Activated CD4-positive, alpha-beta T cell treated with anti-CD3 and anti-CD28 coated beads, Interleukin-2, amount 10 ng/mL, durations not matched to agents 7 days and 5 days (primary cell): Measurements from ENCODE around the gene CFAP299. TPM values are rescaled to one million over a fixed set of nuclear protein-coding genes. Genes with fewer than 3 reads are reported as not detected.
"Not testable (repeated sequence)": the region's sequence is repeated elsewhere in the genome, so short reads cannot be mapped to it uniquely, and the experiment has no call there.

Source experiments
- CTCF ChIA-PET: fragments of 350-600 bp; sonication (Branson Sonifier 250); formaldehyde crosslinking; loops from one replicate; lab custom pipeline; 2021; ENCODE audit warnings: antibody characterized with exemption; lab: Charles Lee
- POLR2A ChIA-PET: fragments of 350-600 bp; sonication (Branson Sonifier 250); formaldehyde crosslinking; loops from one replicate; lab custom pipeline; 2021; ENCODE audit warnings: antibody characterized with exemption; lab: Charles Lee
- DNase-seq: peaks from one replicate; pipeline ENCODE4 v3.0.0-alpha.2; 2020
- H3K27ac Mint-ChIP-seq: one replicate; pipeline ENCODE4 v1.8.0; 2021; ENCODE audit warnings: mild to moderate bottlenecking, moderate library complexity, mixed read lengths
- H3K27me3 Mint-ChIP-seq: one replicate; pipeline ENCODE4 v1.8.0; 2021; ENCODE audit warnings: mixed read lengths
- H3K36me3 Mint-ChIP-seq: one replicate; pipeline ENCODE4 v1.8.0; 2021; ENCODE audit warnings: low read depth, mixed read lengths
- H3K4me1 Mint-ChIP-seq: one replicate; pipeline ENCODE4 v1.8.0; 2021; ENCODE audit warnings: mixed read lengths
- H3K4me3 Mint-ChIP-seq: one replicate; pipeline ENCODE4 v1.8.0; 2021; ENCODE audit warnings: mild to moderate bottlenecking, moderate library complexity, mixed read lengths
- H3K9me3 Mint-ChIP-seq: one replicate; pipeline ENCODE4 v1.8.0; 2021; ENCODE audit warnings: mixed read lengths
- total RNA-seq, 2 experiments: library from RNA; stranded (reverse); gene quantifications; one replicate each; pipeline ENCODE4 v1.2.3, GENCODE V29; 2021

The CFAP299 gene
- total RNA-seq, 2 experiments from 2014 or later: not detected

GRCh38 chr4:80420638-80421037 lies 85.1 kb downstream of the CFAP299 start:
- H3K27me3 Mint-ChIP-seq: no peaks in the 10 kb centered on the region
- ChIA-PET CTCF (no interaction called here), POLR2A (no interaction called here)
- peaks cover 17% of the 10 kb centered on the region for H3K9me3 Mint-ChIP-seq
- H3K36me3 Mint-ChIP-seq: peaks cover 5% of the 10 kb centered on the region
- peaks cover 16% of the 10 kb centered on the region for H3K4me1 Mint-ChIP-seq
- H3K27ac Mint-ChIP-seq: no peak overlapping the region
- DNase-seq: no peak
- H3K4me3 Mint-ChIP-seq: no peak overlapping the region

GRCh38 chr4:80422727-80423404 lies 87.3 kb downstream of the CFAP299 start:
- H3K4me1 Mint-ChIP-seq: peaks cover 16% of the 10 kb centered on the region
- H3K9me3 Mint-ChIP-seq: peaks cover 11% of the 10 kb centered on the region
- CTCF ChIA-PET: no interaction called here
- H3K4me3 Mint-ChIP-seq: no peak overlapping the region
- POLR2A ChIA-PET: no interaction called here
- H3K36me3 Mint-ChIP-seq: peaks cover 5% of the 10 kb centered on the region
- peak; percentile 38 for DNase-seq
- H3K27me3 Mint-ChIP-seq: no peaks in the 10 kb centered on the region
- no peak overlapping the region for H3K27ac Mint-ChIP-seq

- H3K4me3 Mint-ChIP-seq: no peak overlapping the region
- peaks cover 11% of the 10 kb centered on the region for H3K9me3 Mint-ChIP-seq
Measured at GRCh38 chr4:80423553-80424224, 88.2 kb downstream of the CFAP299 start.

GRCh38 chr4:80424225-80424581 lies 88.7 kb downstream of the CFAP299 start:
- no peak overlapping the region for H3K4me3 Mint-ChIP-seq
- peak overlapping the region; percentile 74 for H3K27ac Mint-ChIP-seq
- no peaks in the 10 kb centered on the region for H3K27me3 Mint-ChIP-seq
- peaks cover 11% of the 10 kb centered on the region for H3K9me3 Mint-ChIP-seq
- H3K36me3 Mint-ChIP-seq: peaks cover 5% of the 10 kb centered on the region
- ChIA-PET CTCF (interaction anchor here (0.7 kb wide), 1 partner anchor 197 kb away, joined by 3 read pairs; no protein-coding TSS in a partner anchor), POLR2A (no interaction called here)
- DNase-seq: no peak
- peaks cover 16% of the 10 kb centered on the region for H3K4me1 Mint-ChIP-seq

More at GRCh38 chr4:80423553-80424224, 88.2 kb downstream of the CFAP299 start:
- DNase-seq: no peak
- no peaks in the 10 kb centered on the region for H3K27me3 Mint-ChIP-seq
- H3K4me1 Mint-ChIP-seq: peaks cover 16% of the 10 kb centered on the region
- ChIA-PET POLR2A (no interaction called here), CTCF (interaction anchor here (0.7 kb wide), 1 partner anchor 197 kb away, joined by 3 read pairs; no protein-coding TSS in a partner anchor)
- H3K27ac Mint-ChIP-seq: peak overlapping the region; percentile 74
- peaks cover 5% of the 10 kb centered on the region for H3K36me3 Mint-ChIP-seq

- Mint-ChIP-seq H3K4me1 (peaks cover 16% of the 10 kb centered on the region), H3K36me3 (peaks cover 5% of the 10 kb centered on the region), H3K27ac (no peak overlapping the region), H3K27me3 (no peaks in the 10 kb centered on the region), H3K9me3 (peaks cover 11% of the 10 kb centered on the region), H3K4me3 (no peak overlapping the region)
- ChIA-PET POLR2A (no interaction called here), CTCF (no interaction called here)
- DNase-seq: no peak
Measured at GRCh38 chr4:80425124-80426100, 89.9 kb downstream of the CFAP299 start.

GRCh38 chr4:80431203-80431965 lies 95.9 kb downstream of the CFAP299 start:
- Mint-ChIP-seq H3K9me3 (no peaks in the 10 kb centered on the region), H3K4me1 (no peaks in the 10 kb centered on the region), H3K4me3 (no peak overlapping the region), H3K27me3 (no peaks in the 10 kb centered on the region), H3K36me3 (no peaks in the 10 kb centered on the region), H3K27ac (no peak overlapping the region)
- POLR2A ChIA-PET: no interaction called here
- CTCF ChIA-PET: interaction anchor here (0.7 kb wide), 1 partner anchor 27 kb away, joined by 3 read pairs; no protein-coding TSS in a partner anchor
- no peak for DNase-seq

- Mint-ChIP-seq H3K27ac (no peak overlapping the region), H3K27me3 (no peaks in the 10 kb centered on the region), H3K9me3 (peaks cover 6% of the 10 kb centered on the region), H3K36me3 (no peaks in the 10 kb centered on the region), H3K4me1 (peaks cover 9% of the 10 kb centered on the region), H3K4me3 (no peak overlapping the region)
- ChIA-PET CTCF (interaction anchor here (0.6 kb wide), 1 partner anchor 235 kb away, joined by 3 read pairs; no protein-coding TSS in a partner anchor), POLR2A (no interaction called here)
- DNase-seq: no peak
Measured at GRCh38 chr4:80434238-80434637, 98.7 kb downstream of the CFAP299 start.

GRCh38 chr4:80438016-80438415 lies 102.5 kb downstream of the CFAP299 start:
- peaks cover 28% of the 10 kb centered on the region for H3K4me1 Mint-ChIP-seq
- peaks cover 27% of the 10 kb centered on the region for H3K36me3 Mint-ChIP-seq
- no peak overlapping the region for H3K4me3 Mint-ChIP-seq
- H3K27ac Mint-ChIP-seq: no peak overlapping the region
- ChIA-PET CTCF (no interaction called here), POLR2A (no interaction called here)
- H3K27me3 Mint-ChIP-seq: peaks cover 2% of the 10 kb centered on the region
- no peak for DNase-seq
- H3K9me3 Mint-ChIP-seq: peaks cover 33% of the 10 kb centered on the region

- Mint-ChIP-seq H3K4me1 (peaks cover 28% of the 10 kb centered on the region), H3K9me3 (peaks cover 41% of the 10 kb centered on the region), H3K27ac (peak overlapping the region; percentile 84), H3K36me3 (peaks cover 33% of the 10 kb centered on the region)
- H3K4me3 Mint-ChIP-seq, POLR2A ChIA-PET, H3K27me3 Mint-ChIP-seq: not testable (repeated sequence)
- peak; percentile 61 for DNase-seq
- CTCF ChIA-PET: interaction anchor here (0.9 to 1.3 kb wide), 2 partner anchors 12 to 16 kb away, joined by 3 to 4 read pairs; no protein-coding TSS in a partner anchor
Measured at GRCh38 chr4:80439294-80440061, 103.9 kb downstream of the CFAP299 start.

- H3K4me3 Mint-ChIP-seq: no peak overlapping the region
- POLR2A ChIA-PET: no interaction called here
- no peaks in the 10 kb centered on the region for H3K4me1 Mint-ChIP-seq
- H3K27me3 Mint-ChIP-seq: peaks cover 2% of the 10 kb centered on the region
- CTCF ChIA-PET: no interaction called here
- peaks cover 23% of the 10 kb centered on the region for H3K36me3 Mint-ChIP-seq
- peaks cover 30% of the 10 kb centered on the region for H3K9me3 Mint-ChIP-seq
- H3K27ac Mint-ChIP-seq: no peak overlapping the region
- no peak for DNase-seq
Measured at GRCh38 chr4:80446248-80446647, 110.7 kb downstream of the CFAP299 start.

- Mint-ChIP-seq H3K36me3 (peaks cover 20% of the 10 kb centered on the region), H3K27me3 (peaks cover 2% of the 10 kb centered on the region), H3K4me1 (no peaks in the 10 kb centered on the region), H3K9me3 (peaks cover 28% of the 10 kb centered on the region), H3K4me3 (no peak overlapping the region), H3K27ac (no peak overlapping the region)
- DNase-seq: no peak
- ChIA-PET CTCF (no interaction called here), POLR2A (no interaction called here)
Measured at GRCh38 chr4:80446664-80447063, 111.1 kb downstream of the CFAP299 start.
